Uterus (tissue), 4 donors: ENCODE data around the gene FMNL2. TPM values are rescaled to one million over a fixed set of nuclear protein-coding genes. Genes with fewer than 3 reads are reported as not detected.

ENCODE experiments used
- DNase-seq, 2 donors: peaks; one replicate each; pipeline ENCODE4 v3.0.0-alpha.2; 2019 to 2020
- H3K27ac ChIP-seq, 2 donors: fragments of 200-600 bp; sonication (generic); 1 replicate in 1 of 2; 2 replicates in 1 of 2; pipeline ENCODE4 v1.5.1; 2016 to 2018
- H3K27me3 ChIP-seq, 2 donors: fragments of 200-600 bp; sonication (generic); one replicate each; pipeline ENCODE4 v1.5.1; 2018 to 2019; ENCODE audit warnings: control low read depth in 1 of 2
- H3K36me3 ChIP-seq, 2 donors: fragments of 200-600 bp; sonication (generic); one replicate each; pipeline ENCODE4 v1.5.1; 2019; ENCODE audit warnings: control low read depth in 1 of 2
- H3K4me1 ChIP-seq, 2 donors: fragments of 200-600 bp; sonication (generic); one replicate each; pipeline ENCODE4 v1.5.1; 2018 to 2019; ENCODE audit warnings: control low read depth in 1 of 2
- H3K4me3 ChIP-seq, 2 donors: fragments of 200-600 bp; sonication (generic); 1 replicate in 1 of 2; 2 replicates in 1 of 2; pipeline ENCODE4 v1.5.1; 2018 to 2019; ENCODE audit warnings: mild to moderate bottlenecking in 1 of 2
- H3K9me3 ChIP-seq, 2 donors: fragments of 200-600 bp; sonication (generic); one replicate each; pipeline ENCODE4 v1.5.1; 2019; ENCODE audit warnings: control low read depth in 1 of 2
- POLR2A ChIP-seq, 2 donors: fragments of 450-650 bp; IDR thresholded peaks; one replicate each; pipeline ENCODE4 v1.6.1; 2016; ENCODE audit warnings: antibody characterized with exemption in 2 of 2, mild to moderate bottlenecking in 1 of 2, moderate library complexity in 1 of 2
- intact Hi-C: fragments of 100-400 bp; cut with DNase I; formaldehyde crosslinking; loops from one replicate; pipeline ENCODE4 v1.15.1; 2023; ENCODE audit warnings: low total_unique reads
- total RNA-seq, 4 donors: library from RNA; depleted of rRNA in 3 of 4; stranded (reverse); fragments of >200 nt in 3 of 4; gene quantifications; one replicate each; pipeline versions ENCODE4 v1.1.0 to v1.2.4, GENCODE V29; 2014 to 2023
- TF ChIP-seq, protein P1 (sequence below), 4 experiments: fragments of 200-600 bp in 2 of 4; fragments of 450-650 bp in 2 of 4; sonication (generic) in 2 of 4; IDR thresholded peaks; one replicate each; pipeline ENCODE4 v1.5.1; 2016 to 2019; ENCODE audit warnings: antibody characterized with exemption in 4 of 4, mild to moderate bottlenecking in 2 of 4, moderate library complexity in 1 of 4
- donor health status: DM: yes; HTN: yes; CAD: no.

Gene FMNL2
- total RNA-seq, 4 donors from 2014 or later, result 10.0 to 66.9 (median 33.4) TPM

DNA sequence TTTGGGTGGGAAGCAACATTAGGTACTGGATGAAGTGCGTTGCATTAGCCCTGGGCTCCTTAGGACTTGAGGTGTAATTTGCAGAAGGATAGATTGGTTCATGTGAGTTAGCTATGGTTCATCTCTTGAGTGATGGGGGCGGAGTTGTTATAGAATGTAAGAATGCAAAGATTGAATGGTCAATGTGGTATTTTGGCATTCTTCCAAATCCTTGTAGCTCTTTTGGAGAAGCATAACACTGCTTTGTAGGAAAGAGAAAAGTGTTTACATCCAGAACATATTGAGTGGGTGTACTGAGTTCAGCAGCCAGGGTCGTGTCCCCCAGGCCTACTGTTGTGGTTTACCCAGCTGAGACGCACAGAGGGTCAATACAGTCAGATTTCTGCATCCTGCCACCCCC, 173.5 kb downstream of the FMNL2 start:
- DNase-seq, result no peak
- H3K4me1 ChIP-seq, result no peaks in the 10 kb centered on the region
- H3K27ac ChIP-seq, result no peak overlapping the region
- no peaks in the 10 kb centered on the region for H3K36me3 ChIP-seq
- no peaks in the 10 kb centered on the region for H3K27me3 ChIP-seq
- no peak overlapping the region for H3K4me3 ChIP-seq
- no peaks in the 10 kb centered on the region for H3K9me3 ChIP-seq
- no peak for TF ChIP-seq POLR2A (IDR thresholded peaks at IDR 0.05)
- TF ChIP-seq, protein P1, sequence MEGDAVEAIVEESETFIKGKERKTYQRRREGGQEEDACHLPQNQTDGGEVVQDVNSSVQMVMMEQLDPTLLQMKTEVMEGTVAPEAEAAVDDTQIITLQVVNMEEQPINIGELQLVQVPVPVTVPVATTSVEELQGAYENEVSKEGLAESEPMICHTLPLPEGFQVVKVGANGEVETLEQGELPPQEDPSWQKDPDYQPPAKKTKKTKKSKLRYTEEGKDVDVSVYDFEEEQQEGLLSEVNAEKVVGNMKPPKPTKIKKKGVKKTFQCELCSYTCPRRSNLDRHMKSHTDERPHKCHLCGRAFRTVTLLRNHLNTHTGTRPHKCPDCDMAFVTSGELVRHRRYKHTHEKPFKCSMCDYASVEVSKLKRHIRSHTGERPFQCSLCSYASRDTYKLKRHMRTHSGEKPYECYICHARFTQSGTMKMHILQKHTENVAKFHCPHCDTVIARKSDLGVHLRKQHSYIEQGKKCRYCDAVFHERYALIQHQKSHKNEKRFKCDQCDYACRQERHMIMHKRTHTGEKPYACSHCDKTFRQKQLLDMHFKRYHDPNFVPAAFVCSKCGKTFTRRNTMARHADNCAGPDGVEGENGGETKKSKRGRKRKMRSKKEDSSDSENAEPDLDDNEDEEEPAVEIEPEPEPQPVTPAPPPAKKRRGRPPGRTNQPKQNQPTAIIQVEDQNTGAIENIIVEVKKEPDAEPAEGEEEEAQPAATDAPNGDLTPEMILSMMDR (IDR thresholded peaks at IDR 0.05), result no peak
- intact Hi-C loops, result no loop called here

DNA sequence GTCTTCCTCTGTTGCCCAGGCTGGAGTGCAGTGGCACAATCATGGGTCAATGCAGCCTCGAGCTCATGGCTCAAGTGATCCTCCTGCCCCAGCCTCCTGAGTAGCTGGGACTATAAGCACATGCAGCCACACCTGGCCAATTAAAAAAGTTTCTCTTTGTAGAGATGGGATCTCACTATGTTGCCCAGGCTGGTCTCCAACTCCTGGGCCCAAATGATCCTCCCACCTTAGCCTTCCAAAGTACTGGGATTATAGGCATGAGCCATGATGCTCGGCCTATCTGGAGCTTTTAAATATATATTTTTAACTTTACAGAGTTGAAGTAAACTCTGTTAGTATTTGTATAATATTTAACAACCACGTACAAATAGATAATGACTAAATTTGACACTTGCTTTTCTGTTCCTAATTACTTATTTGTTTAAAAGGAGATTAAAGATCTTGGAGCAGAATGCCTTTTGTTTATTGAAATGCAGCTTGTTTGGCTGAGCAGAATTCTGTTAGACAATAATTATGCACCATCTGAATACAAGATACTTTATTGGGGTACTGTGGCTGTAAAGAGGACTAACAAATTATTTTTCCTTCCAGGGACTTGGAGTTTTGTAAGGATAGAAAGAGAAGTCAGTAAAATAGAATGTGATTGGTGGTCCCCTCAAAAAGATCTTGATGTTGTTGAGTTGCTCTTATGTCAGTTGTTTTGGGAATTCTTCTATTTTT, 175.0 kb downstream of the FMNL2 start:
- Histone ChIP-seq H3K4me3 (no peak overlapping the region), H3K4me1 (no peaks in the 10 kb centered on the region), H3K9me3 (no peaks in the 10 kb centered on the region), H3K36me3 (no peaks in the 10 kb centered on the region), H3K27me3 (no peaks in the 10 kb centered on the region), H3K27ac (no peak overlapping the region)
- intact Hi-C loops, result no loop called here
- TF ChIP-seq POLR2A (IDR thresholded peaks at IDR 0.05), result no peak
- TF ChIP-seq, protein P1 (IDR thresholded peaks at IDR 0.05), result no peak
- no peak for DNase-seq

DNA sequence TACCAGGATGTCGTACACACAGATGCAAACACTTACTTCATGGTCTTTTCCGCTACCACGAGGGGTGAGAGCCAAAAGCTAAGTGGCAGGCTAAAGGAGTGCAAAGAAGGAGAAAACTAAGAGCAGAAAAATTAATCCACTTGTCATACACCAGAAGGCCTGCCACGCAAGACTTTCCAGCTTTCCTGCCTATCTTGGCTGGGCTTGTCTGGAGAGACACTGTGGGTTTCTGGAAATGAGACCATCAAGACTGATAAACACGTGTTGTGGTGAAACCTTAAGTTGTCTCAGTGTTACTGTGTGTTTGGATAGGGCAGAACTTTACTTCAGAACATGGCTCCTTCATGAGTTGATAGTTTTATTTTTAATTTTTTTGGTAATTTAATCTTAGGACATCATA, 175.6 kb downstream of the FMNL2 start:
- no peaks in the 10 kb centered on the region for H3K36me3 ChIP-seq
- H3K4me3 ChIP-seq, result no peak overlapping the region
- H3K27ac ChIP-seq, result no peak overlapping the region
- H3K9me3 ChIP-seq, result no peaks in the 10 kb centered on the region
- H3K4me1 ChIP-seq, result no peaks in the 10 kb centered on the region
- H3K27me3 ChIP-seq, result no peaks in the 10 kb centered on the region
- DNase-seq, result no peak
- intact Hi-C loops, result no loop called here
- TF ChIP-seq, protein P1 (IDR thresholded peaks at IDR 0.05), result no peak
- TF ChIP-seq POLR2A (IDR thresholded peaks at IDR 0.05), result no peak

DNA sequence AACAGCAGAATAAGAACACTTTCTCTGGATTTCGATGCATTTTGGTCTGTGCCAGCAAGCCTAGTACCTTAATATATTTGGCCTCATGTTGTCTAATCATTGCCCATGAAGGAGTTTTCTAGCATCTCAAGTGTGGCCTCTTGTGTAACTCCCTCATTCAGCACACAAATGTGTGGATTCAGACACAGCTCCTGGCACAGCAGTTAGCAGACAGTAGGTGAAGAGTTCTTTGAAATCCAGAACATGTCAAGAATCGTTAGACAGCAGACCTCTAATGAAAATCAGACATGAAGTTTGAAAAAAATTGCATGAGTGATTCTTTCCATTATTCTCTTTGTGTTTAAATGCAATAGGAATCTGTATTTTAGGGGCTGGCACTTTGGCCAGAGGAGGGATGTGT, 177.0 kb downstream of the FMNL2 start:
- Histone ChIP-seq H3K4me1 (no peaks in the 10 kb centered on the region), H3K27me3 (no peaks in the 10 kb centered on the region), H3K27ac (no peak overlapping the region), H3K9me3 (no peaks in the 10 kb centered on the region), H3K36me3 (no peaks in the 10 kb centered on the region), H3K4me3 (no peak overlapping the region)
- no peak for TF ChIP-seq POLR2A (IDR thresholded peaks at IDR 0.05)
- TF ChIP-seq, protein P1 (IDR thresholded peaks at IDR 0.05), result no peak
- no peak for DNase-seq
- intact Hi-C loops, result no loop called here

DNA sequence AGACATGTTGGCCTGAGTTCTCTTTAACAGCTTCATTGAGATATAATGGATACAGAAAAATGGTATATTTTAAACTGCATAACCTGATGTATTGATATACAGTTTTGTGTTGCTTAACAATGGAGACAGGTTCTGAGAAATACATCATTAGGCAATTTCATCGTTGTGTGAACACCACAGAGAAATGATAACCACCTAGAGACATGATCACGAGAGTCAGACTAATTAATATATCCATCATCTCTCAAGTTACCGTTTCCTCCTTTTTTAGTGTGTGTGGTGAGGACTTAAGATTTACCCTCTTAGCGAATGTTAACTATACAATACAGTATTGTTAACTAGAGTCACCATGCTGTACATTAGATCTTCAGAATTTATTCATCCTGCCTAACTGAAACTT, 178.1 kb downstream of the FMNL2 start:
- no peak overlapping the region for H3K4me3 ChIP-seq
- H3K9me3 ChIP-seq, result no peaks in the 10 kb centered on the region
- TF ChIP-seq, protein P1 (IDR thresholded peaks at IDR 0.05), result no peak
- TF ChIP-seq POLR2A (IDR thresholded peaks at IDR 0.05), result no peak
- no peak for DNase-seq
- no peaks in the 10 kb centered on the region for H3K36me3 ChIP-seq
- H3K4me1 ChIP-seq, result no peaks in the 10 kb centered on the region
- no peak overlapping the region for H3K27ac ChIP-seq
- H3K27me3 ChIP-seq, result no peaks in the 10 kb centered on the region
- intact Hi-C loops, result no loop called here
